IMR-90 (cell line): Measurements from ENCODE around the gene RNF11. TPM values are rescaled to one million over a fixed set of nuclear protein-coding genes. Genes with fewer than 3 reads are reported as not detected.

Experiments
- ATAC-seq: fragments of 200-7000 bp; cut with Tn5 transposase; 2 replicates; pipeline ENCODE4 v1.9.1; 2020; ENCODE audit warnings: low read depth, mild to moderate bottlenecking, moderate library complexity
- BruUV-seq: library from RNA; stranded (reverse); fragments of 400-500 nt; replicated peaks from 2 replicates; lab custom pipeline; 2021; lab: Mats Ljungman, UMichigan
- CTCF ChIA-PET: fragments of 300-600 bp; formaldehyde crosslinking; extraction: SDS; loops from one replicate; lab custom pipeline; 2021; ENCODE audit warnings: antibody characterized with exemption; lab: Yijun Ruan, JAX
- POLR2A ChIA-PET: fragments of 300-600 bp; sonication (Branson Sonifier 250); formaldehyde crosslinking; loops from one replicate; lab custom pipeline; 2022; ENCODE audit warnings: antibody characterized with exemption; ENCODE audit not compliant: unreplicated experiment; lab: Charles Lee
- DNase-seq: peaks from one replicate; pipeline ENCODE4 v3.0.0; 2013
- H2AFZ ChIP-seq: replicated peaks from 2 replicates; pipeline ENCODE3; 2013; ENCODE audit warnings: low read length, mild to moderate bottlenecking; ENCODE audit not compliant: poor library complexity
- H2AK5ac ChIP-seq: 2 replicates; pipeline ENCODE4 v1.6.1; 2013; ENCODE audit warnings: low read depth, low read length, inconsistent platforms
- H2AK9ac ChIP-seq: replicated peaks from 2 replicates; pipeline ENCODE3; 2013; ENCODE audit warnings: mild to moderate bottlenecking, low read depth, low read length, moderate library complexity; ENCODE audit not compliant: poor library complexity
- H2BK120ac ChIP-seq: 2 replicates; pipeline ENCODE4 v1.6.1; 2013; ENCODE audit warnings: low read depth, low read length, inconsistent platforms
- H2BK15ac ChIP-seq: 3 replicates; pipeline ENCODE4 v1.6.1; 2013; ENCODE audit warnings: low read depth, low read length, inconsistent platforms
- H2BK20ac ChIP-seq: 2 replicates; pipeline ENCODE4 v1.6.1; 2013; ENCODE audit warnings: low read depth, mild to moderate bottlenecking, inconsistent platforms, low read length, moderate library complexity
- H2BK5ac ChIP-seq: 2 replicates; pipeline ENCODE4 v1.6.1; 2013; ENCODE audit warnings: mild to moderate bottlenecking, low read depth, low read length, inconsistent platforms; ENCODE audit not compliant: poor library complexity, severe bottlenecking
- H3K14ac ChIP-seq: replicated peaks from 2 replicates; pipeline ENCODE4 v1.6.1; 2013; ENCODE audit warnings: low read depth, low read length, inconsistent platforms
- H3K18ac ChIP-seq: 2 replicates; pipeline ENCODE4 v1.6.1; 2013; ENCODE audit warnings: low read depth, low read length, control low read depth
- H3K23ac ChIP-seq: 2 replicates; pipeline ENCODE4 v1.6.1; 2013; ENCODE audit warnings: low read depth, low read length, inconsistent platforms
- H3K27ac ChIP-seq: 2 replicates; pipeline ENCODE4 v1.5.1; 2013; ENCODE audit warnings: mild to moderate bottlenecking, control low read depth, low read length; ENCODE audit not compliant: insufficient read depth
- H3K27me3 ChIP-seq: 2 replicates; pipeline ENCODE4 v1.6.1; 2013; ENCODE audit warnings: low read length; ENCODE audit not compliant: control insufficient read depth, insufficient read depth
- H3K36me3 ChIP-seq: 2 replicates; pipeline ENCODE4 v1.6.1; 2013; ENCODE audit warnings: low read length, mixed read lengths; ENCODE audit not compliant: control insufficient read depth, insufficient read depth
- H3K4ac ChIP-seq: 2 replicates; pipeline ENCODE4 v1.6.1; 2013; ENCODE audit warnings: low read depth, low read length, inconsistent platforms
- H3K4me1 ChIP-seq: 2 replicates; pipeline ENCODE4 v1.6.1; 2013; ENCODE audit warnings: low read length, mixed read lengths; ENCODE audit not compliant: control insufficient read depth, insufficient read depth
- H3K4me2 ChIP-seq: 2 replicates; pipeline ENCODE4 v1.6.1; 2013; ENCODE audit warnings: low read depth, mild to moderate bottlenecking, control low read depth, low read length, moderate library complexity
- H3K4me3 ChIP-seq: 2 replicates; pipeline ENCODE4 v1.5.1; 2013; ENCODE audit warnings: low read depth, mild to moderate bottlenecking, control low read depth, low read length, moderate library complexity; ENCODE audit not compliant: insufficient read depth
- H3K56ac ChIP-seq: 2 replicates; pipeline ENCODE4 v1.6.1; 2013; ENCODE audit warnings: low read length, inconsistent platforms; ENCODE audit not compliant: insufficient read depth; ENCODE audit errors: extremely low read depth
- H3K79me1 ChIP-seq, 2 experiments: 2 replicates each; pipeline ENCODE4 v1.6.1; 2013; ENCODE audit warnings: low read length in 2 of 2, inconsistent platforms in 1 of 2, low read depth in 1 of 2
- H3K9ac ChIP-seq: 2 replicates; pipeline ENCODE4 v1.6.1; 2013; ENCODE audit warnings: low read depth, low read length, control low read depth
- H3K9me1 ChIP-seq: 2 replicates; pipeline ENCODE4 v1.6.1; 2013; ENCODE audit warnings: low read length, inconsistent platforms; ENCODE audit not compliant: insufficient read depth
- H3K9me3 ChIP-seq: 2 replicates; pipeline ENCODE4 v1.6.1; 2013; ENCODE audit warnings: low read length; ENCODE audit not compliant: control insufficient read depth, insufficient read depth
- H4K20me1 ChIP-seq: 2 replicates; pipeline ENCODE4 v1.6.1; 2013; ENCODE audit warnings: low read length, inconsistent platforms; ENCODE audit not compliant: insufficient read depth
- H4K5ac ChIP-seq: 2 replicates; pipeline ENCODE4 v1.6.1; 2013; ENCODE audit warnings: mild to moderate bottlenecking, low read depth, low read length, control low read depth
- H4K8ac ChIP-seq, 2 experiments: 2 replicates each; pipeline ENCODE4 v1.6.1; 2013; ENCODE audit warnings: low read depth in 2 of 2, low read length in 2 of 2, control low read depth in 1 of 2, inconsistent platforms in 1 of 2
- H4K91ac ChIP-seq: 2 replicates; pipeline ENCODE4 v1.6.1; 2013; ENCODE audit warnings: low read depth, low read length, inconsistent platforms; ENCODE audit not compliant: insufficient read depth
- BHLHE40 ChIP-seq: fragments of 150-350 bp; IDR thresholded peaks from 2 replicates; pipeline ENCODE4 v1.6.1; 2016; ENCODE audit warnings: mild to moderate bottlenecking, low read depth, low read length
- CEBPB ChIP-seq: IDR thresholded peaks from 2 replicates; pipeline ENCODE4 v1.6.1; 2012; ENCODE audit warnings: low read depth, low read length, improper control_type of control experiment
- CHD1 ChIP-seq: IDR thresholded peaks from 2 replicates; pipeline ENCODE4 v1.6.1; 2012; ENCODE audit warnings: low read depth, low read length, improper control_type of control experiment
- ELK1 ChIP-seq: fragments of 150-350 bp; IDR thresholded peaks from 2 replicates; pipeline ENCODE4 v1.6.1; 2016; ENCODE audit warnings: low read depth, mild to moderate bottlenecking, low read length, moderate library complexity, borderline replicate concordance
- FOS ChIP-seq: fragments of 150-350 bp; IDR thresholded peaks from 2 replicates; pipeline ENCODE4 v1.6.1; 2016; ENCODE audit warnings: low read depth, low read length
- MAZ ChIP-seq: IDR thresholded peaks from 2 replicates; pipeline ENCODE4 v1.6.1; 2012; ENCODE audit warnings: low read depth, mild to moderate bottlenecking, low read length, improper control_type of control experiment, moderate library complexity, borderline replicate concordance
- MXI1 ChIP-seq: IDR thresholded peaks from 2 replicates; pipeline ENCODE4 v1.6.1; 2012; ENCODE audit warnings: low read depth, mild to moderate bottlenecking, low read length, moderate library complexity, borderline replicate concordance
- NFE2L2 ChIP-seq: fragments of 150-350 bp; IDR thresholded peaks from 2 replicates; pipeline ENCODE4 v1.6.1; 2016; ENCODE audit warnings: low read depth, mild to moderate bottlenecking, low read length
- POLR2A ChIP-seq: IDR thresholded peaks from 2 replicates; pipeline ENCODE4 v1.6.1; 2012; ENCODE audit warnings: mild to moderate bottlenecking, low read depth, low read length
- RAD21 ChIP-seq: IDR thresholded peaks from 2 replicates; pipeline ENCODE4 v1.6.1; 2012; ENCODE audit warnings: low read length, improper control_type of control experiment
- RCOR1 ChIP-seq: IDR thresholded peaks from 2 replicates; pipeline ENCODE4 v1.6.1; 2012; ENCODE audit warnings: mild to moderate bottlenecking, low read length, improper control_type of control experiment; ENCODE audit not compliant: insufficient replicate concordance
- RFX5 ChIP-seq: IDR thresholded peaks from 2 replicates; pipeline ENCODE4 v1.8.0; 2012; ENCODE audit warnings: low read depth, mild to moderate bottlenecking, low read length, moderate library complexity
- SMC3 ChIP-seq: fragments of 150-350 bp; IDR thresholded peaks from 2 replicates; pipeline ENCODE4 v1.6.1; 2016; ENCODE audit warnings: low read depth, mild to moderate bottlenecking, antibody characterized with exemption, low read length, moderate library complexity
- WGBS, 2 experiments: methylation state at CpG; one replicate each; pipeline versions ENCODE4 v1.1.5 to v1.1.7; 2013; ENCODE audit warnings: missing lambda C conversion rate in 2 of 2; ENCODE audit not compliant: insufficient read length in 1 of 2; ENCODE audit errors: extremely low coverage in 2 of 2; 5-methylcytosine and 5-hydroxymethylcytosine counted together
- dilution Hi-C: fragments of 300-500 bp; cut with HindIII; formaldehyde crosslinking; loops from one replicate; pipeline ENCODE4 v1.14.3; 2018; ENCODE audit warnings: low sequenced_read_pairs; ENCODE audit not compliant: unreplicated experiment
- in situ Hi-C: fragments of 300-500 bp; cut with MboI; formaldehyde crosslinking; loops from 3 replicates; pipeline ENCODE4 v1.14.3; 2019; ENCODE audit warnings: low sequenced_read_pairs, inconsistent platforms, mixed read lengths
- intact Hi-C: fragments of 100-400 bp; cut with micrococcal nuclease; formaldehyde crosslinking; loops from 2 replicates; pipeline ENCODE4 v1.10.0; 2022
- polyA plus RNA-seq, 3 experiments: library from polyadenylated mRNA; depleted of rRNA; stranded (reverse); fragments of >200 nt; gene quantifications; 2 replicates each; pipeline ENCODE4 v1.2.3, GENCODE V29; 2012; ENCODE audit warnings: low replicate concordance in 1 of 3
- total RNA-seq: library from RNA; depleted of rRNA; stranded (reverse); fragments of >200 nt; gene quantifications from 2 replicates; pipeline ENCODE4 v1.2.3, GENCODE V29; 2012
- TF ChIP-seq, protein P1 (sequence below): conservative IDR thresholded peaks from 2 replicates; pipeline ENCODE4 v1.5.1; 2012; ENCODE audit warnings: mild to moderate bottlenecking, low read depth, low read length, improper control_type of control experiment

Gene RNF11
- total and polyA plus RNA-seq, 2 of the 4 experiments (the other 2 are of a cell fraction), result 63.3 to 64.1 TPM

DNA sequence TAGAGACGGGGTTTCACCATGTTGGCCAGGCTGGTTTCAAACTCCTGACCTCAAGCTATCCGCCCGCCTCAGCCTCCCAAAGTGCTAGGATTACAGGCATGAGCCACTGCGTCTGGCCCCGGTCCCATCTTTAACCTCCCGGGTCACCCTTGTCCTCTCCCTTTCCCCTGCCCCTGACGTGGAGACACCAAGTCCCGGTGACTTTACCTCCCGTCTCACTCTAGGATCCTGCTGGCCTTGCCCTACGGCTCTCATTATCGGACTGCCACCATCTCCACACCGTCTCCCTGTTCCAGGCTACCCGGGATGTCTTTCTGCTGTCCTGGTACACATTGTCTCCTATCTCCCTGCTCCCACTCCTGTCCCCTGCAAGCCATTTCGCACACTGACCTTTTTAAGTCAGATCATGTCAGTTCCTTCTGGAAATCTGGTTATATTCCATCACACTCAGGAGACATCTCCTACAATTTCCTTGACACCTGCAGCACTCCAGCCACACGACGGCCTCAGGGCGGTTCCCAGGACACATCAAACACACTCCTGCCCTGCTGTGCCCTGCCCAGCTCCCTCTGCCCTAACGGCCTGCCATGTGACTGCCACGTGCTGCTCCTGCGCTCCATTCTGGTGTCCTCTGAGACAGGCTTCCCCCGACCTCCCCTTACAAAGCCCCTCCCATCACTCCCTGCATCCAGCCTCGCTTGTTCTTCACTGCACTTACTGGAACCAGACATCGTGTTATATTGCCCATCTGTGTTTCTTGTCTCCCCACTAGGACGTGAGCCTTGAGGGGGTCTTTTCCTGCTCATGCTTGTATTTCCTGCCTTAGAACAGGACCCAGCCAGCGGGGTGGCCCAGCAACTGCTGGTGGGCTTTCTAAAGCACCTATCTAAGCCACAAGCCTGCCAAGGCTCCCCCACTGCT is 61.6 kb downstream of the RNF11 start:
- H3K4me2 ChIP-seq, result no peak overlapping the region
- DNase-seq, result no peak
- BruUV-seq, result no TSS peak
- TF ChIP-seq CHD1 (no peak), MAZ (no peak), ELK1 (no peak), NFE2L2 (no peak), SMC3 (no peak), MXI1 (no peak), FOS (no peak), RAD21 (no peak), POLR2A (no peak), RCOR1 (no peak), BHLHE40 (no peak), RFX5 (no peak), CEBPB (no peak)
- TF ChIP-seq, protein P1, sequence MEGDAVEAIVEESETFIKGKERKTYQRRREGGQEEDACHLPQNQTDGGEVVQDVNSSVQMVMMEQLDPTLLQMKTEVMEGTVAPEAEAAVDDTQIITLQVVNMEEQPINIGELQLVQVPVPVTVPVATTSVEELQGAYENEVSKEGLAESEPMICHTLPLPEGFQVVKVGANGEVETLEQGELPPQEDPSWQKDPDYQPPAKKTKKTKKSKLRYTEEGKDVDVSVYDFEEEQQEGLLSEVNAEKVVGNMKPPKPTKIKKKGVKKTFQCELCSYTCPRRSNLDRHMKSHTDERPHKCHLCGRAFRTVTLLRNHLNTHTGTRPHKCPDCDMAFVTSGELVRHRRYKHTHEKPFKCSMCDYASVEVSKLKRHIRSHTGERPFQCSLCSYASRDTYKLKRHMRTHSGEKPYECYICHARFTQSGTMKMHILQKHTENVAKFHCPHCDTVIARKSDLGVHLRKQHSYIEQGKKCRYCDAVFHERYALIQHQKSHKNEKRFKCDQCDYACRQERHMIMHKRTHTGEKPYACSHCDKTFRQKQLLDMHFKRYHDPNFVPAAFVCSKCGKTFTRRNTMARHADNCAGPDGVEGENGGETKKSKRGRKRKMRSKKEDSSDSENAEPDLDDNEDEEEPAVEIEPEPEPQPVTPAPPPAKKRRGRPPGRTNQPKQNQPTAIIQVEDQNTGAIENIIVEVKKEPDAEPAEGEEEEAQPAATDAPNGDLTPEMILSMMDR, result no peak

More for the DNA sequence above, 61.6 kb downstream of the RNF11 start:
- H2BK5ac ChIP-seq, result no peak overlapping the region
- H2BK120ac ChIP-seq, result no peak overlapping the region
- no peaks in the 10 kb centered on the region for H3K4me1 ChIP-seq
- H3K9me1 ChIP-seq, result peaks cover 9% of the 10 kb centered on the region; the same call in 1 of the 2 replicates
- H2AFZ ChIP-seq, result peak overlapping the region; percentile 39
- no peak overlapping the region for H4K91ac ChIP-seq
- no peak overlapping the region for H3K23ac ChIP-seq
- ChIA-PET POLR2A (interaction anchor here (0.6 kb wide), 1 partner anchor 23 kb away, joined by 3 read pairs; no protein-coding TSS in a partner anchor), CTCF (interaction anchor here (0.6 to 1.8 kb wide), 6 partner anchors 9 to 548 kb away, joined by 3 to 11 read pairs (median 3); partner anchors contain the start of gene RNF11)
- no peak overlapping the region; the same call in 1 of the 2 replicates for H4K5ac ChIP-seq
- no peak overlapping the region for H3K9ac ChIP-seq
- intact Hi-C loops (loop anchor here (1.0 to 10.0 kb wide), 3 partner anchors 105 to 370 kb away; partner anchors contain the start of gene CDKN2C), in situ Hi-C loops (loop anchor here (10.0 kb wide), 1 partner anchor 373 kb away; no protein-coding TSS in a partner anchor), dilution Hi-C loops (no loop called here)
- no peaks in the 10 kb centered on the region for H3K27me3 ChIP-seq
- H2AK5ac ChIP-seq, result no peak overlapping the region; the same call in 1 of the 2 replicates
- no peak overlapping the region for H2BK20ac ChIP-seq
- H3K18ac ChIP-seq, result no peak overlapping the region
- H2BK15ac ChIP-seq, result no peak overlapping the region
- H3K36me3 ChIP-seq, result no peaks in the 10 kb centered on the region
- H3K4ac ChIP-seq, result no peak overlapping the region
- H3K4me3 ChIP-seq, result no peak overlapping the region
- no peak overlapping the region for H3K56ac ChIP-seq
- no peaks in the 10 kb centered on the region for H3K79me1 ChIP-seq
- ATAC-seq, result no peak
- H4K8ac ChIP-seq, result peak overlapping the region; percentile 81 to 96
- 75% methylated on average over 9 of the region's 25 CpGs; no CpG with 5 or more reads in 1 of the 2 experiments for WGBS, 2 experiments
- H4K20me1 ChIP-seq, result no peaks in the 10 kb centered on the region
- peak overlapping the region; percentile 81 for H2AK9ac ChIP-seq
- no peak overlapping the region for H3K27ac ChIP-seq
- H3K9me3 ChIP-seq, result no peaks in the 10 kb centered on the region
- H3K14ac ChIP-seq, result no peak overlapping the region
